ENCODE data around the gene ASAP3. TPM values are rescaled to one million over a fixed set of nuclear protein-coding genes. Genes with fewer than 3 reads are reported as not detected.
A peak's percentile ranks its signal among the peaks of the same experiment; 100 is the strongest.

ASAP3 gene
- total and polyA plus RNA-seq, 9 of the 15 experiments (the other 6 are each of a cell fraction or from before 2014, with no cell fraction given), result 1.7 to 31.2 (median 17.4) TPM

DNA sequence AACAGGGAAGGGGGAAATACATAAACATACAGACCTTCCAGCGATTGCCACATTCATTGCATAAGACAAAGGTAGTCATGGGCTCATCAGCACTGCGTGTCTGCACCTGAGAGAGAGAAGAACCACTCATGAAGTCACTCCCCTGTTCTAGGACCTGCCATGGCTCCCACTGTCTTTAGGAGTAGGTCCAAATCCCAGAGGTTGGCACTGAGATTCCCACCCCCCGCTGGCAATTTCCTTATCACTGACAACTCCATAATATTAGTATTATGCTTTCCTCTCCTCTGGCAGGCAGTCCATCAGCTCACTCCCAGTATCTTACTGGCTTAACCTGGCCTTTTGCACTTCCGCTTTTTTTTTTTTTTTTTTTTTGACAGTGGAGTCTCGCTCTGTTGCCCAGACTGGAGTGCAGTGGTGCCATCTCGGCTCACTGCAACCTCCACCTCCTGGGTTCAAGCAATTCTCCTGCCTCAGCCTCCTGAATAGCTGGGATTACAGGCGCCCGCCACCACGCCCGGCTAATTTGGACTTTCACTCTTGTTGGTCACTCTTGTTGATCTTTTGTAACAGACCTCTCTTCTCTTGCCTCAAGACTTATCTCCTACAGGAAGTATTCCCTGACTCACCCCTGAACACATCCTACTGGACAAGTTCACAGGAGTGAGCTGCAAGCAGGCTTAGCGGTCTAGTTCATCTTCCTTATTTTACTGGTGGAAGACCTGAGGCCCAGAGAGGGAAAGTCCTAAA, 99.5 kb downstream of the ASAP3 start (continued):
- no peak for TF ChIP-seq ZBTB7A (IDR thresholded peaks at IDR 0.05; ENCODE audit: borderline replicate concordance, control insufficient read depth, low read depth, low read length)
- no peak for TF ChIP-seq ESRRA (IDR thresholded peaks at IDR 0.05; ENCODE audit: borderline replicate concordance, low read depth)
- peak; percentile 42; the same call in 1 of the 2 replicates for TF ChIP-seq ATF3 (IDR thresholded peaks at IDR 0.05)
- TF ChIP-seq ATF3 (CRISPR knock-in tag; conservative IDR thresholded peaks at IDR 0.05), result no peak
- TF ChIP-seq RUNX1 (IDR thresholded peaks at IDR 0.05; ENCODE audit: low read depth), result no peak
- no peak for TF ChIP-seq HDAC8 (tag; IDR thresholded peaks at IDR 0.05)
- TF ChIP-seq, protein P1, sequence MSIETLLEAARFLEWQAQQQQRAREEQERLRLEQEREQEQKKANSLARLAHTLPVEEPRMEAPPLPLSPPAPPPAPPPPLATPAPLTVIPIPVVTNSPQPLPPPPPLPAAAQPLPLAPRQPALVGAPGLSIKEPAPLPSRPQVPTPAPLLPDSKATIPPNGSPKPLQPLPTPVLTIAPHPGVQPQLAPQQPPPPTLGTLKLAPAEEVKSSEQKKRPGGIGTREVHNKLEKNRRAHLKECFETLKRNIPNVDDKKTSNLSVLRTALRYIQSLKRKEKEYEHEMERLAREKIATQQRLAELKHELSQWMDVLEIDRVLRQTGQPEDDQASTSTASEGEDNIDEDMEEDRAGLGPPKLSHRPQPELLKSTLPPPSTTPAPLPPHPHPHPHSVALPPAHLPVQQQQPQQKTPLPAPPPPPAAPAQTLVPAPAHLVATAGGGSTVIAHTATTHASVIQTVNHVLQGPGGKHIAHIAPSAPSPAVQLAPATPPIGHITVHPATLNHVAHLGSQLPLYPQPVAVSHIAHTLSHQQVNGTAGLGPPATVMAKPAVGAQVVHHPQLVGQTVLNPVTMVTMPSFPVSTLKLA (conservative IDR thresholded peaks at IDR 0.05), result 0 out of 4 replicates have a peak, but pooled peaks of 1 of the 2 experiments have one; percentile 23
- no peak for TF ChIP-seq ZFP30 (CRISPR knock-in tag; IDR thresholded peaks at IDR 0.05; ENCODE audit: borderline replicate concordance)
- TF ChIP-seq ZNF184 (CRISPR knock-in tag; IDR thresholded peaks at IDR 0.05), result no peak
- TF ChIP-seq ZNF668 (CRISPR knock-in tag; IDR thresholded peaks at IDR 0.05), result no peak
- no peak for TF ChIP-seq ZNF253 (CRISPR knock-in tag; conservative IDR thresholded peaks at IDR 0.05)
- 0 out of 2 replicates have a peak, but pooled peaks have one; percentile 65 for TF ChIP-seq JUN (IDR thresholded peaks at IDR 0.05; ENCODE audit: borderline replicate concordance, low read depth, low read length)
- no peak for TF ChIP-seq JUN (CRISPR knock-in tag; IDR thresholded peaks at IDR 0.05; ENCODE audit: borderline replicate concordance)
- TF ChIP-seq E2F3 (CRISPR knock-in tag; IDR thresholded peaks at IDR 0.05), result no peak
- TF ChIP-seq KDM2B (CRISPR knock-in tag; IDR thresholded peaks at IDR 0.05), result no peak
- no peak for TF ChIP-seq NR1H2 (CRISPR knock-in tag; IDR thresholded peaks at IDR 0.05)
- peak; percentile 74 for TF ChIP-seq GABPA (tag; conservative IDR thresholded peaks at IDR 0.05; ENCODE audit: low read depth)
- no peak for TF ChIP-seq RFX5 (IDR thresholded peaks at IDR 0.05; ENCODE audit: low read depth, low read length)
- TF ChIP-seq, protein P2, sequence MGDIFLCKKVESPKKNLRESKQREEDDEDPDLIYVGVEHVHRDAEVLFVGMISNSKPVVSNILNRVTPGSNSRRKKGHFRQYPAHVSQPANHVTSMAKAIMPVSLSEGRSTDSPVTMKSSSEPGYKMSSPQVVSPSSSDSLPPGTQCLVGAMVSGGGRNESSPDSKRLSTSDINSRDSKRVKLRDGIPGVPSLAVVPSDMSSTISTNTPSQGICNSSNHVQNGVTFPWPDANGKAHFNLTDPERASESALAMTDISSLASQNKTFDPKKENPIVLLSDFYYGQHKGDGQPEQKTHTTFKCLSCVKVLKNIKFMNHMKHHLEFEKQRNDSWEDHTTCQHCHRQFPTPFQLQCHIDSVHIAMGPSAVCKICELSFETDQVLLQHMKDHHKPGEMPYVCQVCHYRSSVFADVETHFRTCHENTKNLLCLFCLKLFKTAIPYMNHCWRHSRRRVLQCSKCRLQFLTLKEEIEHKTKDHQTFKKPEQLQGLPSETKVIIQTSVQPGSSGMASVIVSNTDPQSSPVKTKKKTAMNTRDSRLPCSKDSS (IDR thresholded peaks at IDR 0.05; ENCODE audit: low read depth, partially characterized antibody), result no peak
- no peak for TF ChIP-seq BCL6 (CRISPR knock-in tag; IDR thresholded peaks at IDR 0.05)
- TF ChIP-seq RBM34 (IDR thresholded peaks at IDR 0.05; ENCODE audit: borderline replicate concordance, insufficient read depth, low read length), result no peak
- TF ChIP-seq ZNF780A (CRISPR knock-in tag; IDR thresholded peaks at IDR 0.05), result no peak
- no peak for TF ChIP-seq RAD51 (IDR thresholded peaks at IDR 0.05; ENCODE audit: borderline replicate concordance, low read depth)
- TF ChIP-seq HDGF (IDR thresholded peaks at IDR 0.05), result no peak
- TF ChIP-seq TAF1 (IDR thresholded peaks at IDR 0.05; ENCODE audit: control insufficient read depth, extremely low read depth, insufficient read depth, low read length, severe bottlenecking), result no peak
- no peak for TF ChIP-seq TEAD2 (tag; IDR thresholded peaks at IDR 0.05)
- TF ChIP-seq NR3C1 (CRISPR knock-in tag; IDR thresholded peaks at IDR 0.05), result no peak
